OCI-LY3 (cell line): Measurements from ENCODE around the gene NUP210.

ENCODE experiments used
- EZH2phosphoT487 ChIP-seq: fragments of 200-600 bp; shearing (Covaris generic); IDR thresholded peaks from 2 replicates; pipeline ENCODE4 v1.6.1; 2018; ENCODE audit warnings: antibody characterized with exemption, mixed run types, low read depth
- TF ChIP-seq, protein P1 (sequence below): fragments of 200-600, 300-600 bp; sonication (generic); IDR thresholded peaks from 2 replicates; pipeline ENCODE4 v1.5.1; 2014; ENCODE audit warnings: antibody characterized with exemption, low read length, low read depth

DNA sequence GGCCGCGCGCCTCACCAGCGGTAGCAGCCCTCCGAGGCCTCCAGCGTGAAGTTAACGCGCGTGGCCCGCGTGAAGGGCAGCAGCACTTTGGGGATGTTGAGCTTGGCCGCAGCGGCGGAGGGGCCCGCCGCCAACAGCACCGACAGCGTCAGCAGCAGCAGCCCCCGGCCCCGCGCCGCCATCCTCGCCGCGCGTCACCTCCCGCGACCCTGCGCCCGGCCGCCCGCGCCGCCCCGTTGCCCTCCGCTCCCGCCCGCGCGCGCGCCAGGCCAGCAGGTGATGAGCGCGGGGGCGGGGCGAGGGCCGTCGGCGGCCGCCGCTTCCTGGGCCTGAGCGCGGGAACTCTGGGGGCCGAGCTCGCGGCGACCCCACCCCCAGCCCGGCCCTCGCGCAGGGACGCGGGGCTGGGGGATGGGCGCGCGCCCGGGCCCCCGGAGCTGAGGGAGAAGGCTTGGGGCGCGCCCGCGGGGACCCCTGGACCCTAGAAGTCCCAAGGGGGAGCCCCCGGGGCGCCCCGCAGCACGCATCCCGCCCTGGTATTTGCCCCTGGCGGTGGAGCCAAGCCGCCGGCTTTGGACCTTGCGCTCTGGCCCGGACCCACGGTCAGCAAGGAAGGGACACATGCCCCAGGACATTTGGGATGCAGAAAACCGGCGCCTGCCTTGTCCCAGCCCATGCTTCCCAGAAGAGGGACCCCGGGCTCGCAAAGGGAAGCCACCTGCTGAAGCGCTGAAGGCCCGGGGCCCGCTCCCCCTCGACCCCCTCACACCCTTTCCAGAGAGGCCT lies at the start of gene NUP210:
- TF ChIP-seq, protein P1, sequence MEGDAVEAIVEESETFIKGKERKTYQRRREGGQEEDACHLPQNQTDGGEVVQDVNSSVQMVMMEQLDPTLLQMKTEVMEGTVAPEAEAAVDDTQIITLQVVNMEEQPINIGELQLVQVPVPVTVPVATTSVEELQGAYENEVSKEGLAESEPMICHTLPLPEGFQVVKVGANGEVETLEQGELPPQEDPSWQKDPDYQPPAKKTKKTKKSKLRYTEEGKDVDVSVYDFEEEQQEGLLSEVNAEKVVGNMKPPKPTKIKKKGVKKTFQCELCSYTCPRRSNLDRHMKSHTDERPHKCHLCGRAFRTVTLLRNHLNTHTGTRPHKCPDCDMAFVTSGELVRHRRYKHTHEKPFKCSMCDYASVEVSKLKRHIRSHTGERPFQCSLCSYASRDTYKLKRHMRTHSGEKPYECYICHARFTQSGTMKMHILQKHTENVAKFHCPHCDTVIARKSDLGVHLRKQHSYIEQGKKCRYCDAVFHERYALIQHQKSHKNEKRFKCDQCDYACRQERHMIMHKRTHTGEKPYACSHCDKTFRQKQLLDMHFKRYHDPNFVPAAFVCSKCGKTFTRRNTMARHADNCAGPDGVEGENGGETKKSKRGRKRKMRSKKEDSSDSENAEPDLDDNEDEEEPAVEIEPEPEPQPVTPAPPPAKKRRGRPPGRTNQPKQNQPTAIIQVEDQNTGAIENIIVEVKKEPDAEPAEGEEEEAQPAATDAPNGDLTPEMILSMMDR, result no peak
- no peak for TF ChIP-seq EZH2phosphoT487
